H1 (cell line): ENCODE measurements around the gene ATP6V1B1. TPM values are rescaled to one million over a fixed set of nuclear protein-coding genes. Genes with fewer than 3 reads are reported as not detected.

Experiments
- CTCF ChIA-PET: fragments of 300-600 bp; sonication (Branson Sonifier 250); formaldehyde crosslinking; loops from one replicate; lab custom pipeline; 2021; ENCODE audit not compliant: partially characterized antibody; lab: Charles Lee
- POLR2A ChIA-PET: fragments of 300-600 bp; sonication (Branson Sonifier 250); formaldehyde crosslinking; loops from one replicate; lab custom pipeline; 2021; ENCODE audit warnings: inconsistent platforms; ENCODE audit not compliant: partially characterized antibody; lab: Charles Lee
- DNase-seq, 2 experiments: peaks; one replicate each; pipeline versions ENCODE4 v3.0.0 to v3.0.0-alpha.2; 2010 to 2022; ENCODE audit warnings: low spot score in 2 of 2, low read depth in 1 of 2, mixed read lengths in 1 of 2
- FAIRE-seq: peaks from 2 replicates; lab custom pipeline; 2011; peaks lifted over from hg19 to GRCh38; lab: Jason Lieb, UNC
- H2AFZ ChIP-seq: 2 replicates; pipeline ENCODE4 v1.8.1; 2012; ENCODE audit warnings: low read length, inconsistent platforms
- H2AK5ac ChIP-seq: 2 replicates; pipeline ENCODE4 v1.6.1; 2013; ENCODE audit warnings: low read depth, low read length
- H2BK120ac ChIP-seq: replicated peaks from 2 replicates; pipeline ENCODE3; 2013; ENCODE audit warnings: low read depth, low read length, inconsistent platforms
- H2BK12ac ChIP-seq: 2 replicates; pipeline ENCODE4 v1.6.1; 2013; ENCODE audit warnings: low read depth, low read length
- H2BK15ac ChIP-seq: 2 replicates; pipeline ENCODE4 v1.6.1; 2013; ENCODE audit warnings: low read length
- H2BK20ac ChIP-seq: 2 replicates; pipeline ENCODE4 v1.6.1; 2013; ENCODE audit warnings: low read length
- H2BK5ac ChIP-seq: 2 replicates; pipeline ENCODE4 v1.6.1; 2013; ENCODE audit warnings: low read depth, low read length
- H3K14ac ChIP-seq: 2 replicates; pipeline ENCODE4 v1.6.1; 2013; ENCODE audit warnings: inconsistent platforms; ENCODE audit not compliant: insufficient read length
- H3K18ac ChIP-seq: 2 replicates; pipeline ENCODE4 v1.6.1; 2013; ENCODE audit warnings: low read length; ENCODE audit errors: extremely low read depth
- H3K23ac ChIP-seq: 2 replicates; pipeline ENCODE4 v1.6.1; 2013; ENCODE audit warnings: inconsistent platforms; ENCODE audit not compliant: insufficient read length
- H3K23me2 ChIP-seq: 2 replicates; pipeline ENCODE4 v1.6.1; 2013; ENCODE audit warnings: low read depth, low read length
- H3K27ac ChIP-seq: 2 replicates; pipeline ENCODE4 v1.6.1; 2011; ENCODE audit warnings: low read depth, low read length, inconsistent platforms
- H3K27me3 ChIP-seq, 4 experiments: replicated peaks in 1 of 4; 1 replicate in 1 of 4; 2 replicates in 3 of 4; pipeline versions ENCODE4 v1.6.1 to v1.8.1; 2011 to 2013; ENCODE audit warnings: low read length in 3 of 4, mild to moderate bottlenecking in 3 of 4, inconsistent platforms in 2 of 4, mixed read lengths in 2 of 4, moderate library complexity in 1 of 4; ENCODE audit not compliant: control insufficient read depth in 3 of 4, insufficient read depth in 3 of 4; ENCODE audit errors: extremely low read depth in 1 of 4
- H3K36me3 ChIP-seq, 4 experiments: 2 replicates each; pipeline versions ENCODE4 v1.6.1 to v1.8.1; 2011 to 2013; ENCODE audit warnings: mild to moderate bottlenecking in 4 of 4, low read length in 3 of 4, moderate library complexity in 2 of 4, control low read depth in 1 of 4, inconsistent platforms in 1 of 4; ENCODE audit not compliant: insufficient read depth in 4 of 4, control insufficient read depth in 2 of 4
- H3K4ac ChIP-seq: replicated peaks from 2 replicates; pipeline ENCODE3; 2013; ENCODE audit warnings: low read length, low read depth, mixed read lengths, inconsistent platforms; ENCODE audit not compliant: insufficient read length
- H3K4me1 ChIP-seq, 4 experiments: replicated peaks in 1 of 4; 1 replicate in 1 of 4; 2 replicates in 3 of 4; pipeline versions ENCODE4 v1.6.1 to v1.8.1; 2011 to 2013; ENCODE audit warnings: low read length in 3 of 4, inconsistent platforms in 2 of 4, mixed read lengths in 1 of 4; ENCODE audit not compliant: insufficient read depth in 4 of 4, control insufficient read depth in 3 of 4
- H3K4me2 ChIP-seq, 2 experiments: 2 replicates each; pipeline versions ENCODE4 v1.6.1 to v1.8.1; 2011 to 2013; ENCODE audit warnings: low read depth in 2 of 2, low read length in 2 of 2, control low read depth in 1 of 2, inconsistent platforms in 1 of 2, mild to moderate bottlenecking in 1 of 2; ENCODE audit not compliant: insufficient read depth in 1 of 2
- H3K4me3 ChIP-seq, 4 experiments: fragments of 200-600, 300-600 bp in 1 of 4; sonication (generic), shearing (Covaris generic), sonication (Bioruptor Twin) in 1 of 4; 2 replicates each; pipeline versions ENCODE4 v1.5.1 to v1.8.1; 2011 to 2016; ENCODE audit warnings: low read length in 4 of 4, low read depth in 3 of 4, control low read depth in 2 of 4, inconsistent platforms in 2 of 4, mild to moderate bottlenecking in 2 of 4, mixed read lengths in 1 of 4, moderate library complexity in 1 of 4; ENCODE audit not compliant: insufficient read depth in 2 of 4; ENCODE audit errors: extremely low read depth in 1 of 4
- H3K56ac ChIP-seq: replicated peaks from 2 replicates; pipeline ENCODE3; 2013; ENCODE audit warnings: low read depth, mild to moderate bottlenecking, mixed read lengths, low read length, inconsistent platforms; ENCODE audit not compliant: insufficient read length
- H3K79me1 ChIP-seq: 2 replicates; pipeline ENCODE4 v1.6.1; 2013; ENCODE audit warnings: low read depth, low read length, control low read depth
- H3K79me2 ChIP-seq, 2 experiments: 2 replicates each; pipeline versions ENCODE4 v1.6.1 to v1.8.1; 2012 to 2013; ENCODE audit warnings: low read length in 2 of 2, mild to moderate bottlenecking in 2 of 2, inconsistent platforms in 1 of 2; ENCODE audit not compliant: insufficient read depth in 2 of 2, control insufficient read depth in 1 of 2
- H3K9ac ChIP-seq, 4 experiments: replicated peaks in 1 of 4; 1 replicate in 1 of 4; 2 replicates in 3 of 4; pipeline versions ENCODE4 v1.6.1 to v1.8.1; 2011 to 2013; ENCODE audit warnings: low read depth in 3 of 4, low read length in 3 of 4, control low read depth in 2 of 4, mild to moderate bottlenecking in 2 of 4, moderate library complexity in 2 of 4, inconsistent platforms in 1 of 4; ENCODE audit errors: extremely low read depth in 1 of 4
- H3K9me3 ChIP-seq, 2 experiments: 2 replicates each; pipeline versions ENCODE4 v1.6.1 to v1.8.1; 2012 to 2013; ENCODE audit warnings: mild to moderate bottlenecking in 2 of 2, moderate library complexity in 2 of 2, control low read depth in 1 of 2, inconsistent platforms in 1 of 2, low read depth in 1 of 2, low read length in 1 of 2, mixed read lengths in 1 of 2; ENCODE audit not compliant: insufficient read depth in 2 of 2
- H4K20me1 ChIP-seq, 2 experiments: replicated peaks in 1 of 2; 2 replicates each; pipeline versions ENCODE3 to v1.8.1; 2011 to 2013; ENCODE audit warnings: inconsistent platforms in 2 of 2, low read length in 2 of 2, mild to moderate bottlenecking in 1 of 2; ENCODE audit not compliant: insufficient read depth in 2 of 2, control insufficient read depth in 1 of 2
- H4K5ac ChIP-seq: 2 replicates; pipeline ENCODE4 v1.6.1; 2013; ENCODE audit warnings: low read length, low read depth, mixed read lengths, inconsistent platforms; ENCODE audit not compliant: insufficient read length
- H4K8ac ChIP-seq: 2 replicates; pipeline ENCODE4 v1.8.0; 2013; ENCODE audit warnings: mild to moderate bottlenecking, moderate library complexity, low read length, inconsistent platforms; ENCODE audit not compliant: insufficient read depth; ENCODE audit errors: extremely low read depth
- H4K91ac ChIP-seq: replicated peaks from 2 replicates; pipeline ENCODE3; 2013; ENCODE audit warnings: low read length, mixed read lengths, inconsistent platforms; ENCODE audit not compliant: insufficient read length
- CREB1 ChIP-seq: IDR thresholded peaks from 2 replicates; pipeline ENCODE4 v1.6.1; 2012; ENCODE audit warnings: inconsistent platforms
- GTF2F1 ChIP-seq: IDR thresholded peaks from 2 replicates; pipeline ENCODE4 v1.6.1; 2012; ENCODE audit warnings: low read depth, low read length, improper control_type of control experiment, borderline replicate concordance
- POLR2AphosphoS5 ChIP-seq: IDR thresholded peaks from 2 replicates; pipeline ENCODE4 v1.6.1; 2011; ENCODE audit warnings: low read depth, low read length
- TBP ChIP-seq: IDR thresholded peaks from 2 replicates; pipeline ENCODE4 v1.6.1; 2011; ENCODE audit warnings: low read depth, low read length, improper control_type of control experiment
- USF2 ChIP-seq: IDR thresholded peaks from 2 replicates; pipeline ENCODE4 v1.6.1; 2011; ENCODE audit warnings: low read length, improper control_type of control experiment
- YY1 ChIP-seq: IDR thresholded peaks from 2 replicates; pipeline ENCODE4 v1.6.1; 2011; ENCODE audit warnings: low read depth, mild to moderate bottlenecking, low read length
- ZNF274 ChIP-seq: IDR thresholded peaks from 2 replicates; pipeline ENCODE4 v1.7.0; 2012; ENCODE audit warnings: low read length, borderline replicate concordance; ENCODE audit errors: extremely low read depth
- WGBS, 2 experiments: shearing (Covaris generic) in 1 of 2; methylation state at CpG; one replicate each; pipeline versions ENCODE4 v1.1.6 to v1.1.7; 2013 to 2015; ENCODE audit warnings: low lambda C conversion rate in 2 of 2, mixed read lengths in 2 of 2, inconsistent platforms in 1 of 2, low coverage in 1 of 2, missing lambda C conversion rate in 1 of 2; ENCODE audit not compliant: insufficient replicate concordance in 2 of 2, insufficient coverage in 1 of 2, insufficient read length in 1 of 2; ENCODE audit errors: extremely low coverage in 1 of 2, missing lambda C conversion rate in 1 of 2; 5-methylcytosine and 5-hydroxymethylcytosine counted together
- polyA plus RNA-seq, 7 experiments: library from polyadenylated mRNA; depleted of rRNA in 3 of 7; stranded (reverse) in 5 of 7; unstranded in 2 of 7; fragments of >200 nt in 5 of 7; fragments of 200-250 nt in 2 of 7; gene quantifications; 1 replicate in 5 of 7; 2 replicates in 1 of 7; 4 replicates in 1 of 7; pipeline versions ENCODE4 v1.2.1 to v1.2.3, GENCODE V29; 2011 to 2013; ENCODE audit warnings: missing spikeins in 2 of 7, mixed read lengths in 2 of 7
- total RNA-seq: library from RNA; stranded (reverse); fragmentation: NEBNext Ultra II Directional; extraction: Animal tissue kit (Norgen Biotek cat#: 25700); gene quantifications from 2 replicates; pipeline ENCODE4 v1.2.1, GENCODE V29; 2021
- TF ChIP-seq, protein P1 (sequence below): IDR thresholded peaks from 2 replicates; pipeline ENCODE4 v1.6.1; 2012; ENCODE audit warnings: low read length, inconsistent platforms
- TF ChIP-seq, protein P2 (sequence below), 3 experiments: IDR thresholded peaks; 1 replicate in 2 of 3; 2 replicates in 1 of 3; pipeline versions ENCODE4 v1.5.1 to v1.6.1; 2011; ENCODE audit warnings: low read length in 3 of 3, mild to moderate bottlenecking in 3 of 3, inconsistent platforms in 2 of 3, low read depth in 1 of 3, moderate library complexity in 1 of 3; ENCODE audit not compliant: insufficient read depth in 1 of 3; ENCODE audit errors: control extremely low read depth in 1 of 3

The ATP6V1B1 gene
- total and polyA plus RNA-seq, 2 of the 8 experiments (the other 6 are each of a cell fraction or from before 2014, with no cell fraction given): not detected

GRCh38 chr2:70921031-70921430 lies 14.7 kb upstream of the ATP6V1B1 start:
- FAIRE-seq: no peak
- TF ChIP-seq CREB1 (no peak), TBP (no peak), POLR2AphosphoS5 (no peak), ZNF274 (no peak), YY1 (no peak), GTF2F1 (no peak), USF2 (no peak)
- TF ChIP-seq, protein P1, sequence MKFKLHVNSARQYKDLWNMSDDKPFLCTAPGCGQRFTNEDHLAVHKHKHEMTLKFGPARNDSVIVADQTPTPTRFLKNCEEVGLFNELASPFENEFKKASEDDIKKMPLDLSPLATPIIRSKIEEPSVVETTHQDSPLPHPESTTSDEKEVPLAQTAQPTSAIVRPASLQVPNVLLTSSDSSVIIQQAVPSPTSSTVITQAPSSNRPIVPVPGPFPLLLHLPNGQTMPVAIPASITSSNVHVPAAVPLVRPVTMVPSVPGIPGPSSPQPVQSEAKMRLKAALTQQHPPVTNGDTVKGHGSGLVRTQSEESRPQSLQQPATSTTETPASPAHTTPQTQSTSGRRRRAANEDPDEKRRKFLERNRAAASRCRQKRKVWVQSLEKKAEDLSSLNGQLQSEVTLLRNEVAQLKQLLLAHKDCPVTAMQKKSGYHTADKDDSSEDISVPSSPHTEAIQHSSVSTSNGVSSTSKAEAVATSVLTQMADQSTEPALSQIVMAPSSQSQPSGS: no peak
- TF ChIP-seq, protein P2, sequence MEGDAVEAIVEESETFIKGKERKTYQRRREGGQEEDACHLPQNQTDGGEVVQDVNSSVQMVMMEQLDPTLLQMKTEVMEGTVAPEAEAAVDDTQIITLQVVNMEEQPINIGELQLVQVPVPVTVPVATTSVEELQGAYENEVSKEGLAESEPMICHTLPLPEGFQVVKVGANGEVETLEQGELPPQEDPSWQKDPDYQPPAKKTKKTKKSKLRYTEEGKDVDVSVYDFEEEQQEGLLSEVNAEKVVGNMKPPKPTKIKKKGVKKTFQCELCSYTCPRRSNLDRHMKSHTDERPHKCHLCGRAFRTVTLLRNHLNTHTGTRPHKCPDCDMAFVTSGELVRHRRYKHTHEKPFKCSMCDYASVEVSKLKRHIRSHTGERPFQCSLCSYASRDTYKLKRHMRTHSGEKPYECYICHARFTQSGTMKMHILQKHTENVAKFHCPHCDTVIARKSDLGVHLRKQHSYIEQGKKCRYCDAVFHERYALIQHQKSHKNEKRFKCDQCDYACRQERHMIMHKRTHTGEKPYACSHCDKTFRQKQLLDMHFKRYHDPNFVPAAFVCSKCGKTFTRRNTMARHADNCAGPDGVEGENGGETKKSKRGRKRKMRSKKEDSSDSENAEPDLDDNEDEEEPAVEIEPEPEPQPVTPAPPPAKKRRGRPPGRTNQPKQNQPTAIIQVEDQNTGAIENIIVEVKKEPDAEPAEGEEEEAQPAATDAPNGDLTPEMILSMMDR (IDR thresholded peaks at IDR 0.05; ENCODE audit: control extremely low read depth in 1 of 3, insufficient read depth in 1 of 3, low read depth in 1 of 3, low read length in 3 of 3): no peak

More at GRCh38 chr2:70921031-70921430, 14.7 kb upstream of the ATP6V1B1 start:
- WGBS, 2 experiments: 92% methylated on average over 12 of the region's 12 CpGs; no CpG with 5 or more reads in 1 of the 2 experiments
- no peak overlapping the region for H2AK5ac ChIP-seq
- no peak overlapping the region for H4K8ac ChIP-seq
- no peak overlapping the region for H3K56ac ChIP-seq
- DNase-seq: peak in 1 of 2 experiments; percentile 42
- ChIA-PET CTCF (interaction anchor here (1.0 to 21.4 kb wide), 17 partner anchors 9 to 265 kb away, joined by 3 to 448 read pairs (median 13); partner anchors contain the start of genes ATP6V1B1 and FIGLA), POLR2A (interaction anchor here (1.0 kb wide), 1 partner anchor 47 kb away, joined by 3 read pairs; no protein-coding TSS in a partner anchor)
- no peak overlapping the region for H4K91ac ChIP-seq
- no peak overlapping the region for H3K18ac ChIP-seq
- no peak overlapping the region for H2BK20ac ChIP-seq
- H4K5ac ChIP-seq: no peak overlapping the region
- H3K79me1 ChIP-seq: no peaks in the 10 kb centered on the region
- peaks cover 0 to 8% (median 3%) of the 10 kb centered on the region in 4 experiments; a peak in 4 of 7 replicates for H3K4me1 ChIP-seq
- no peak overlapping the region for H2BK15ac ChIP-seq
- no peak overlapping the region for H2BK5ac ChIP-seq
- no peak overlapping the region for H3K9ac ChIP-seq
- no peaks in the 10 kb centered on the region for H3K36me3 ChIP-seq
- no peaks in the 10 kb centered on the region for H3K79me2 ChIP-seq
- H3K4ac ChIP-seq: no peak overlapping the region
- H2BK120ac ChIP-seq: no peak overlapping the region
- H3K23ac ChIP-seq: no peak overlapping the region
- H3K23me2 ChIP-seq: no peaks in the 10 kb centered on the region
- H2AFZ ChIP-seq: no peak overlapping the region
- H3K9me3 ChIP-seq: no peaks in the 10 kb centered on the region
- peaks cover 2 to 3% of the 10 kb centered on the region in 2 experiments for H4K20me1 ChIP-seq
- no peak overlapping the region for H3K4me3 ChIP-seq
- no peak overlapping the region for H3K4me2 ChIP-seq
- H3K27me3 ChIP-seq: peaks cover 0 to 4% (median 1%) of the 10 kb centered on the region in 4 experiments; a peak in 2 of 7 replicates
- no peak overlapping the region for H2BK12ac ChIP-seq
- no peak overlapping the region for H3K14ac ChIP-seq
- H3K27ac ChIP-seq: no peak overlapping the region
